Chondrocyte (in vitro differentiated cells): ENCODE data around the gene EYS. TPM values are rescaled to one million over a fixed set of nuclear protein-coding genes. Genes with fewer than 3 reads are reported as not detected.
A peak's percentile ranks its signal among the peaks of the same experiment; 100 is the strongest.
"Not testable (repeated sequence)": the region's sequence is repeated elsewhere in the genome, so short reads cannot be mapped to it uniquely, and the experiment has no call there.

Experiments used
- DNase-seq: peaks from one replicate; pipeline ENCODE4 v3.0.0; 2021; ENCODE audit warnings: mixed read lengths, low spot score
- H3K27ac Mint-ChIP-seq: one replicate; pipeline ENCODE4 v1.8.0; 2021; ENCODE audit warnings: mild to moderate bottlenecking, moderate library complexity, mixed read lengths; ENCODE audit not compliant: unreplicated experiment
- H3K27me3 Mint-ChIP-seq: 2 replicates; pipeline ENCODE4 v1.8.0; 2021; ENCODE audit warnings: low read depth, mixed read lengths
- H3K36me3 Mint-ChIP-seq: 2 replicates; pipeline ENCODE4 v1.8.0; 2021; ENCODE audit warnings: low read depth, mixed read lengths
- H3K4me1 Mint-ChIP-seq: 2 replicates; pipeline ENCODE4 v1.8.0; 2021; ENCODE audit warnings: low read depth, mild to moderate bottlenecking, mixed read lengths
- H3K4me3 Mint-ChIP-seq: one replicate; pipeline ENCODE4 v1.8.0; 2021; ENCODE audit warnings: mild to moderate bottlenecking, moderate library complexity, mixed read lengths; ENCODE audit not compliant: unreplicated experiment
- H3K9me3 Mint-ChIP-seq: 2 replicates; pipeline ENCODE4 v1.8.0; 2021; ENCODE audit warnings: low read depth, mixed read lengths
- total RNA-seq: library from RNA; stranded (reverse); gene quantifications from 3 replicates; pipeline ENCODE4 v1.2.1, GENCODE V29; 2021
- TF ChIP-seq, protein P1 (sequence below): fragments of 200-600 bp; sonication (generic); IDR thresholded peaks from 2 replicates; pipeline ENCODE4 v1.5.0; 2021; ENCODE audit warnings: antibody characterized with exemption, mild to moderate bottlenecking, moderate library complexity

The EYS gene
- total RNA-seq, 1 donor from 2014 or later, result not detected

DNA sequence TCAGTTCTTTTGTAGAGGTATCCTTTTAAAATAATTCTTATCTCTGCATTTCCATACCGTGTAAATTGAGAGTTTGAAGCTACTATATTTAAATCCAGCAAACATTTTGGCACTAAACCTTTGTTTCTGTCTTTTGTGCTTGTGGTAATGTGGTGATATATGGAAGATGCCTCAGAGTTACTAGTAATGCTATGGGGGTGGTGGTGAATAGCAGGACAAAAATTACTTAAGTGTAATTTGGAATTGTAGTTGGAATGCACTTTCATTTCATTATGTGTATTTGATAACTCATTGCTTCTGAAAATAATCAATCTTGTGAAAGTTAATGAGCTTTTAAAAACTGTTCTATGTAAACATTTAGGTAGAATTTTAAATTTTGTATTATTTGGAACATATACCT, 1666.9 kb downstream of the EYS start:
- TF ChIP-seq, protein P1, sequence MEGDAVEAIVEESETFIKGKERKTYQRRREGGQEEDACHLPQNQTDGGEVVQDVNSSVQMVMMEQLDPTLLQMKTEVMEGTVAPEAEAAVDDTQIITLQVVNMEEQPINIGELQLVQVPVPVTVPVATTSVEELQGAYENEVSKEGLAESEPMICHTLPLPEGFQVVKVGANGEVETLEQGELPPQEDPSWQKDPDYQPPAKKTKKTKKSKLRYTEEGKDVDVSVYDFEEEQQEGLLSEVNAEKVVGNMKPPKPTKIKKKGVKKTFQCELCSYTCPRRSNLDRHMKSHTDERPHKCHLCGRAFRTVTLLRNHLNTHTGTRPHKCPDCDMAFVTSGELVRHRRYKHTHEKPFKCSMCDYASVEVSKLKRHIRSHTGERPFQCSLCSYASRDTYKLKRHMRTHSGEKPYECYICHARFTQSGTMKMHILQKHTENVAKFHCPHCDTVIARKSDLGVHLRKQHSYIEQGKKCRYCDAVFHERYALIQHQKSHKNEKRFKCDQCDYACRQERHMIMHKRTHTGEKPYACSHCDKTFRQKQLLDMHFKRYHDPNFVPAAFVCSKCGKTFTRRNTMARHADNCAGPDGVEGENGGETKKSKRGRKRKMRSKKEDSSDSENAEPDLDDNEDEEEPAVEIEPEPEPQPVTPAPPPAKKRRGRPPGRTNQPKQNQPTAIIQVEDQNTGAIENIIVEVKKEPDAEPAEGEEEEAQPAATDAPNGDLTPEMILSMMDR, result no peak
- Mint-ChIP-seq H3K36me3 (no peaks in the 10 kb centered on the region), H3K27me3 (peaks cover 24% of the 10 kb centered on the region), H3K9me3 (no peaks in the 10 kb centered on the region), H3K4me1 (no peaks in the 10 kb centered on the region), H3K4me3 (no peak overlapping the region), H3K27ac (no peak overlapping the region)
- no peak for DNase-seq

DNA sequence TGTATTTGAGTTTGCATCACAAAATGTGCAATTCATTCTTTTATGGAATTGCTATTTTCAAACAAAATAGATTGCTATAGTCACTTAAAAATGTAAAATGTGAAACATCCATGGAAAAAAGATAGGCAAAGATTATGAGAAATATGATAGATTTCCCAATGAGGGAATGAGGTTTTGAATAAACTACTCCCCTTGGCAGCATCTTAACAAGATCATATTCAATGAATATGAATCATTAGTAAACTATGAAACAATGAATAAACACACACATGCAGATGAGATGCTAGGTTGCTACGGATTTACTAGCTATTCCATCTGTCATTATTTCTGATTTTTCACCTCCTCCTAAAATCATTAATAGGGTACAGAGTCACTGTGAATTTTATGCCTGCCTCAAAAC, 1669.6 kb downstream of the EYS start:
- no peak for DNase-seq
- peaks cover 18% of the 10 kb centered on the region for H3K27me3 Mint-ChIP-seq
- H3K27ac Mint-ChIP-seq, result no peak overlapping the region
- no peak overlapping the region for H3K4me3 Mint-ChIP-seq
- H3K9me3 Mint-ChIP-seq, result no peaks in the 10 kb centered on the region
- no peaks in the 10 kb centered on the region for H3K36me3 Mint-ChIP-seq
- no peaks in the 10 kb centered on the region for H3K4me1 Mint-ChIP-seq
- TF ChIP-seq, protein P1, result no peak

DNA sequence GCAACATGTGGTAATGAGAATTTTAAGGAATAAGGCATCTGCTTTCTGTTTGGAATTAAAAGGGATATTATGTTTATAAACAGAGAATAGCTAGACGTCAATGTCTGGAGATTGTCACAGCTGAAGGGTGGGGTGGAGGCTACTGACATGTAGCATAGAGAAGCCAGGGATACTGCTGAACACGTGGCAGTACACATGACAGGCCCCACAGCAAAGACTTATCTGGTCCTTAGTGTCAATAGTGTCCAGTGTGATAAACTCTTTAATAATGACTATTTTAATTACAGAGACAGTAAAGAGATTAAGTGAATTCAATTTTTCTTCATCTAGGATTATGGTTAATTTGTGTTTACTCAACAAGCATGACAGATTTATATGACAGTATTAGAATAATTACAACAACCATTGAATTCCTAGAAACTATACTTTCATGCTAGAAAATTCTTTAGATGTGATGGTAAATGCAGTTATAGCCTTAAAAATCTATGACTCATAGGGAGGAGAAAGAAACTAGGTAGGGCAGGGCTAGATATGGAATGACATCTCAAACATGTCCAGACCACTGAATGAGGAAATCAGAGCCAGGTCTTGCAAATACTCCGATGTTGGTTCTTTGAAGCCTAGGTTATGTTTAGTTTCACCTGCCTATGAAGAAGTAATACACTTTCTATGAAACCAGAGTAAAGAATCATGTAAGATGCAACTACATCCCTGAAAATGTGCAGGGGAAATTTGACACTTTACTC, 1671.9 kb downstream of the EYS start:
- TF ChIP-seq, protein P1, result no peak
- Mint-ChIP-seq H3K9me3 (peaks cover 4% of the 10 kb centered on the region), H3K4me3 (no peak overlapping the region), H3K36me3 (no peaks in the 10 kb centered on the region), H3K4me1 (no peaks in the 10 kb centered on the region), H3K27ac (no peak overlapping the region), H3K27me3 (peaks cover 8% of the 10 kb centered on the region)
- no peak for DNase-seq

DNA sequence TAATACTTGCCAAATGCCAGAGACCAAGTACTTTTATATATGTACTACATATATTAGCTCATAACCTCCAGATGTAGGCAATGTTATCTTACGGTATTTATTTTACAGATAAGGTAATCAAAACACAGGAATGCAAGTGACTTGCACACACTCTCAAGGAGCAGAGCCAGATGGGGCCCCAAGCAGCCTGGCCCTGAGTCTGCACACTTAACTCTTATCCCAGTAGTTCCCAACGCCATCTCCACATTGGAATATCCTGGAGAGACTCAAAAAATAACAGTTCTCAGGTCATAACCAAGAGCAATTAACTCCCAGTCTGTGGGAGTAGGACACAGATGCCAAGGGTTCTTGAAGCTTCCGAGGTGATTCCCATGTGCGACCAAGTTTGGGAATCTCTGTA, 1672.7 kb downstream of the EYS start:
- H3K27me3 Mint-ChIP-seq, result peaks cover 6% of the 10 kb centered on the region
- no peak overlapping the region for H3K4me3 Mint-ChIP-seq
- H3K27ac Mint-ChIP-seq, result no peak overlapping the region
- no peaks in the 10 kb centered on the region for H3K36me3 Mint-ChIP-seq
- H3K9me3 Mint-ChIP-seq, result peaks cover 4% of the 10 kb centered on the region
- TF ChIP-seq, protein P1, result no peak
- no peak for DNase-seq
- no peaks in the 10 kb centered on the region for H3K4me1 Mint-ChIP-seq

DNA sequence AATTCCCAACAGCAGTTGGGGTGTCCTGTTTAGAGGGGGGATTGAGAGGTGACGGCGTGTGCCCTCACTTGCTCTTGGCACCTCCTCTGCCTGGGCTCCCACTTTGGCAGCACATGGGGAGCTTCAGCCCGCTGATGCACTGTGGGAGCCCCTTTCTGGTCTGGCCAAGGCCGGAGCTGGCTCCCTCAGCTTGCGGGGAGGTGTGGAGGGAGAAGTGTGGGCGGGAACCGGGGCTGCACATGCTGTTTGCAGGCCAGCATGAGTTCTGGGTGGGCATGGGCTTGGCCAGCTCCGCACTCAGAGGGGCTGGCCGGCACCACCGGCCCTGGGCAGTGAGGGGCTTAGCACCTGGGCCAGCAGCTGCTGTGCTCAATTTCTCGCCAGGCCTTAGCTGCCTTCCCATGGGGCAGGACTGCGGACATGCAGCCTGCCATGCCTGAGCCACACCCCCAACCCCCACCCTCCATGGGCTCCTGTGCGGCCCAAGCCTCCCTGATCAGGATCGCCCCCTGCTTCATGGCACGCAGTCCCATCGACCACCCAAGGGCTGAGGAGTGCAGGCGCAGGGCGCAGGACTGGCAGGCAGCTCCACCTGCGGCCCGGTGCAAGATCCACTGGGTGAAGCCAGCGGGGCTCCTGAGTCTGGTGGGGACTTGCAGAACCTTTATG, 1675.9 kb downstream of the EYS start:
- not testable (repeated sequence) for H3K36me3 Mint-ChIP-seq, H3K4me3 Mint-ChIP-seq, H3K27me3 Mint-ChIP-seq, H3K4me1 Mint-ChIP-seq, H3K9me3 Mint-ChIP-seq, H3K27ac Mint-ChIP-seq
- peak; percentile 89 for DNase-seq
